Calu3 (cell line): ENCODE data around the gene ACTA2. TPM values are rescaled to one million over a fixed set of nuclear protein-coding genes. Genes with fewer than 3 reads are reported as not detected.

Experiments used
- BruUV-seq: library from RNA; stranded (reverse); fragments of 400-500 nt; replicated peaks from 2 replicates; lab custom pipeline; 2021; lab: Mats Ljungman, UMichigan
- CTCF ChIA-PET: fragments of 300-600 bp; sonication (Branson Sonifier 250); formaldehyde crosslinking; loops from one replicate; lab custom pipeline; 2022; ENCODE audit warnings: antibody characterized with exemption; lab: Charles Lee
- DNase-seq: peaks from one replicate; pipeline ENCODE4 v3.0.0; 2022
- H3K27ac Mint-ChIP-seq: one replicate; pipeline ENCODE4 v1.8.0; 2022; ENCODE audit warnings: mixed read lengths; ENCODE audit not compliant: unreplicated experiment
- H3K27me3 Mint-ChIP-seq: one replicate; pipeline ENCODE4 v1.8.0; 2022; ENCODE audit warnings: mixed read lengths; ENCODE audit not compliant: unreplicated experiment
- H3K36me3 Mint-ChIP-seq: one replicate; pipeline ENCODE4 v1.8.0; 2022; ENCODE audit warnings: mild to moderate bottlenecking, moderate library complexity, mixed read lengths; ENCODE audit not compliant: insufficient read depth, unreplicated experiment
- H3K4me1 Mint-ChIP-seq: one replicate; pipeline ENCODE4 v1.8.0; 2022; ENCODE audit warnings: mild to moderate bottlenecking, low read depth, mixed read lengths; ENCODE audit not compliant: unreplicated experiment
- H3K4me3 Mint-ChIP-seq: one replicate; pipeline ENCODE4 v1.8.0; 2022; ENCODE audit warnings: mild to moderate bottlenecking, low read depth, moderate library complexity, mixed read lengths; ENCODE audit not compliant: unreplicated experiment
- H3K9me3 Mint-ChIP-seq: one replicate; pipeline ENCODE4 v1.8.0; 2022; ENCODE audit warnings: low read depth, mixed read lengths; ENCODE audit not compliant: unreplicated experiment
- intact Hi-C: fragments of 100-400 bp; cut with micrococcal nuclease; formaldehyde crosslinking; loops from one replicate; pipeline ENCODE4 v1.10.0; 2022; ENCODE audit not compliant: unreplicated experiment
- total RNA-seq: library from RNA; stranded (reverse); gene quantifications from 2 replicates; pipeline ENCODE4 v1.2.3, GENCODE V29; 2022
- TF ChIP-seq, protein P1 (sequence below): fragments of 200-600 bp; IDR thresholded peaks from one replicate; pipeline ENCODE4 v1.8.0; 2022; ENCODE audit warnings: antibody characterized with exemption; ENCODE audit not compliant: unreplicated experiment

The ACTA2 gene
- total RNA-seq, 1 experiment from 2014 or later, result 1.0 TPM

DNA sequence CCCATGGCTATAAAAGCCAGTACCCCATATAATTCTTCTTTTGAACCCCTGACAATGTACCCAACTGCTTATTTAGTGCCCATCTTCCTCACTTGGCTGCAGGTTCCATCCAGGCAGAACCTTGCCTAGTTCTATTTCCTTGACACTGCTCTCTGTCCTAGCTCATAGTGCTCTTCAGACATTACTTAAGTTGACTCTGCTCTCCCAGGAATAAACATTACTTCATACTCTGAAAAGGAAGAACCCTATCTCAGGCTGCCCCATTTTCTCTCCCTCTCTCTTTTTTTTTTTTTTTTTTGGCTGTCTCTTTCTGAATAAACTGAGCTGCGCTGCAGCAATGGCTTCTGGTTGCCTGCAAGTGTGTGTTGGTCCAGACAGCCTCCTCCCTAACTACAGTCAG is 21.0 kb downstream of the ACTA2 start:
- H3K36me3 Mint-ChIP-seq, result no peaks in the 10 kb centered on the region
- H3K27ac Mint-ChIP-seq, result no peak overlapping the region
- CTCF ChIA-PET, result interaction anchor here (0.6 to 1.3 kb wide), 3 partner anchors 190 to 368 kb away, joined by 3 to 6 read pairs (median 6); no protein-coding TSS in a partner anchor

DNA sequence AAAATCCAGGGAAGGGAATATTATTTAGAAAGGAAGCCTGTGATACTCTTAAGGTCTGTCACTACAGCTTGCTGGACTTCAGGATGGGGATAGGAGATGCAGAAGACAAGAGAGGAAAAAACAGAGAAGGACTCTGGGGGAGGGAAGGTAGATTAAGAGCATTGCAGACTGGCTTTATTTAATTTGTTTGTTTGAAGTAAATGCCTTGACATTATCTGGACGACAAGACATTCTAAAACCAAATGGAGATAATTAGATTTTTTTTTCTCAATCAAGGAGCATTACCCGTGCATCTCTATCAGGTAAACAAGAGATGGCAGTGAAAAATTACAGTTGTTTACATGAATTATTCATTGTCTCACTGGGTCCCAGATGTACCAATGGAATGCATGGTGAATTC is 24.3 kb downstream of the ACTA2 start:
- no peaks in the 10 kb centered on the region for H3K27me3 Mint-ChIP-seq
- no peak overlapping the region for H3K27ac Mint-ChIP-seq
- no peaks in the 10 kb centered on the region for H3K36me3 Mint-ChIP-seq
- no peak for DNase-seq
- TF ChIP-seq, protein P1, sequence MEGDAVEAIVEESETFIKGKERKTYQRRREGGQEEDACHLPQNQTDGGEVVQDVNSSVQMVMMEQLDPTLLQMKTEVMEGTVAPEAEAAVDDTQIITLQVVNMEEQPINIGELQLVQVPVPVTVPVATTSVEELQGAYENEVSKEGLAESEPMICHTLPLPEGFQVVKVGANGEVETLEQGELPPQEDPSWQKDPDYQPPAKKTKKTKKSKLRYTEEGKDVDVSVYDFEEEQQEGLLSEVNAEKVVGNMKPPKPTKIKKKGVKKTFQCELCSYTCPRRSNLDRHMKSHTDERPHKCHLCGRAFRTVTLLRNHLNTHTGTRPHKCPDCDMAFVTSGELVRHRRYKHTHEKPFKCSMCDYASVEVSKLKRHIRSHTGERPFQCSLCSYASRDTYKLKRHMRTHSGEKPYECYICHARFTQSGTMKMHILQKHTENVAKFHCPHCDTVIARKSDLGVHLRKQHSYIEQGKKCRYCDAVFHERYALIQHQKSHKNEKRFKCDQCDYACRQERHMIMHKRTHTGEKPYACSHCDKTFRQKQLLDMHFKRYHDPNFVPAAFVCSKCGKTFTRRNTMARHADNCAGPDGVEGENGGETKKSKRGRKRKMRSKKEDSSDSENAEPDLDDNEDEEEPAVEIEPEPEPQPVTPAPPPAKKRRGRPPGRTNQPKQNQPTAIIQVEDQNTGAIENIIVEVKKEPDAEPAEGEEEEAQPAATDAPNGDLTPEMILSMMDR, result no peak
- no peaks in the 10 kb centered on the region for H3K9me3 Mint-ChIP-seq
- CTCF ChIA-PET, result no interaction called here
- intact Hi-C loops, result no loop called here
- H3K4me3 Mint-ChIP-seq, result no peak overlapping the region
- BruUV-seq, result no TSS peak
- peaks cover 13% of the 10 kb centered on the region for H3K4me1 Mint-ChIP-seq

More for the DNA sequence above, 21.0 kb downstream of the ACTA2 start:
- Mint-ChIP-seq H3K9me3 (no peaks in the 10 kb centered on the region), H3K27me3 (no peaks in the 10 kb centered on the region), H3K4me3 (no peak overlapping the region), H3K4me1 (peaks cover 19% of the 10 kb centered on the region)
- DNase-seq, result no peak
- intact Hi-C loops, result loop anchor here (5.0 kb wide), 1 partner anchor 364 kb away; no protein-coding TSS in a partner anchor
- BruUV-seq, result no TSS peak
- TF ChIP-seq, protein P1, result no peak

- intact Hi-C loops, result no loop called here
- Mint-ChIP-seq H3K36me3 (no peaks in the 10 kb centered on the region), H3K27me3 (no peaks in the 10 kb centered on the region), H3K9me3 (no peaks in the 10 kb centered on the region), H3K4me1 (peaks cover 10% of the 10 kb centered on the region), H3K4me3 (no peak overlapping the region), H3K27ac (no peak overlapping the region)
- CTCF ChIA-PET, result no interaction called here
- DNase-seq, result no peak
- TF ChIP-seq, protein P1, result no peak
- BruUV-seq, result no TSS peak
These were observed 25.2 kb downstream of the ACTA2 start for GRCh38 chr10:88927416-88927690.

GRCh38 chr10:88926566-88927415 is 25.8 kb downstream of the ACTA2 start:
- Mint-ChIP-seq H3K36me3 (no peaks in the 10 kb centered on the region), H3K27ac (no peak overlapping the region), H3K9me3 (no peaks in the 10 kb centered on the region), H3K4me3 (no peak overlapping the region), H3K27me3 (no peaks in the 10 kb centered on the region), H3K4me1 (peaks cover 7% of the 10 kb centered on the region)
- intact Hi-C loops, result no loop called here
- CTCF ChIA-PET, result no interaction called here
- BruUV-seq, result no TSS peak
- DNase-seq, result no peak
- TF ChIP-seq, protein P1, result no peak
